Rectal smooth muscle tissue (tissue), 1 donor: ENCODE results near the gene C22orf31.
A peak's percentile ranks its signal among the peaks of the same experiment; 100 is the strongest.

Source experiments
- H3K27ac ChIP-seq: one replicate; pipeline ENCODE4 v1.7.0; 2013; ENCODE audit warnings: low read depth, low read length, inconsistent platforms
- H3K27me3 ChIP-seq: one replicate; pipeline ENCODE4 v1.7.0; 2013; ENCODE audit warnings: low read length; ENCODE audit not compliant: control insufficient read depth, insufficient read depth
- H3K36me3 ChIP-seq: one replicate; pipeline ENCODE4 v1.7.0; 2013; ENCODE audit warnings: low read length; ENCODE audit not compliant: control insufficient read depth, insufficient read depth
- H3K4me1 ChIP-seq: one replicate; pipeline ENCODE4 v1.7.0; 2013; ENCODE audit warnings: low read length; ENCODE audit not compliant: control insufficient read depth, insufficient read depth
- H3K4me3 ChIP-seq: one replicate; pipeline ENCODE4 v1.7.0; 2013; ENCODE audit warnings: low read length
- H3K9ac ChIP-seq: one replicate; pipeline ENCODE4 v1.7.0; 2013; ENCODE audit warnings: low read length

Gene C22orf31

GRCh38 chr22:29079218-29079901 lies 17.7 kb upstream of the C22orf31 start:
- H3K4me1 ChIP-seq: no peaks in the 10 kb centered on the region

GRCh38 chr22:29078869-29079207 lies 17.2 kb upstream of the C22orf31 start:
- Histone ChIP-seq H3K4me1 (no peaks in the 10 kb centered on the region), H3K36me3 (no peaks in the 10 kb centered on the region), H3K27me3 (no peaks in the 10 kb centered on the region), H3K9ac (no peak overlapping the region), H3K4me3 (no peak overlapping the region), H3K27ac (no peak overlapping the region)

More at GRCh38 chr22:29079218-29079901, 17.7 kb upstream of the C22orf31 start:
- H3K27me3 ChIP-seq: no peaks in the 10 kb centered on the region
- H3K36me3 ChIP-seq: no peaks in the 10 kb centered on the region
- no peak overlapping the region for H3K4me3 ChIP-seq
- H3K27ac ChIP-seq: no peak overlapping the region
- H3K9ac ChIP-seq: no peak overlapping the region

- Histone ChIP-seq H3K36me3 (no peaks in the 10 kb centered on the region), H3K4me3 (no peak overlapping the region), H3K9ac (no peak overlapping the region), H3K4me1 (no peaks in the 10 kb centered on the region), H3K27ac (no peak overlapping the region), H3K27me3 (no peaks in the 10 kb centered on the region)
Measured at GRCh38 chr22:29078036-29078868, 16.6 kb upstream of the C22orf31 start.

DNA sequence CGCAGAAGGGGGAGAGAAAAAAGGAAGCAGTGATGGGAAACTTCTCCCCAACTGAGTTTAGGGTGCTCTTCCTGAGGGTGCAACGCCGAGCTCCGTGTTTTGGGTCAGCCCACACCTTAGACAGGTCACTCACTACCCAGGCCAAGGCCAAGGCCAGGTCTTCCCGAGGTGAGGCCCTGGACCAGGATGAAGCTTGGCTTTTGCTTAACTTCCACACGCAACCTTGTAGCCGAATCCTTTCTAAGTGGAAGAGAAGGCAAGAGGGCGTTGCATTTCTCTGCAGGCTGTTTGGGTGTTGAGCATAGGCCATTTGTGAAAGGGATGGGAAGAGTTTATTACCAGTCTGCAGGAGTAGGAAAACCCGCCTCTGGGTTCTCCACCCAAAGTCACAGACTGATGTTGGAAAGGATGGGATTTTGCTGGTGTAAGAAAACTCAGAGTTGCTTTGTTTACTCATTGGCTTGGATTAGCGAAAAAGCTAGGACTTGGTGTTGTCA lies 12.7 kb upstream of the C22orf31 start:
- H3K27ac ChIP-seq: no peak overlapping the region
- H3K4me3 ChIP-seq: peak overlapping the region; percentile 70
- no peaks in the 10 kb centered on the region for H3K36me3 ChIP-seq
- peaks cover 2% of the 10 kb centered on the region for H3K4me1 ChIP-seq
- no peaks in the 10 kb centered on the region for H3K27me3 ChIP-seq
- H3K9ac ChIP-seq: no peak overlapping the region

- Histone ChIP-seq H3K36me3 (no peaks in the 10 kb centered on the region), H3K9ac (no peak overlapping the region), H3K4me3 (peak overlapping the region; percentile 70), H3K27ac (no peak overlapping the region), H3K27me3 (no peaks in the 10 kb centered on the region), H3K4me1 (peaks cover 2% of the 10 kb centered on the region)
Measured at GRCh38 chr22:29073618-29074275, 12.1 kb upstream of the C22orf31 start.

GRCh38 chr22:29072979-29073617 lies 11.5 kb upstream of the C22orf31 start, which contains the start of gene KREMEN1:
TSS of gene KREMEN1 (plus strand) at chr22:29073035. CDS start at chr22:29073131, 96 bp downstream.
- Histone ChIP-seq H3K27ac (no peak within 1 kb of the TSS), H3K4me3 (peak within 1 kb of the TSS; percentile 70)

DNA sequence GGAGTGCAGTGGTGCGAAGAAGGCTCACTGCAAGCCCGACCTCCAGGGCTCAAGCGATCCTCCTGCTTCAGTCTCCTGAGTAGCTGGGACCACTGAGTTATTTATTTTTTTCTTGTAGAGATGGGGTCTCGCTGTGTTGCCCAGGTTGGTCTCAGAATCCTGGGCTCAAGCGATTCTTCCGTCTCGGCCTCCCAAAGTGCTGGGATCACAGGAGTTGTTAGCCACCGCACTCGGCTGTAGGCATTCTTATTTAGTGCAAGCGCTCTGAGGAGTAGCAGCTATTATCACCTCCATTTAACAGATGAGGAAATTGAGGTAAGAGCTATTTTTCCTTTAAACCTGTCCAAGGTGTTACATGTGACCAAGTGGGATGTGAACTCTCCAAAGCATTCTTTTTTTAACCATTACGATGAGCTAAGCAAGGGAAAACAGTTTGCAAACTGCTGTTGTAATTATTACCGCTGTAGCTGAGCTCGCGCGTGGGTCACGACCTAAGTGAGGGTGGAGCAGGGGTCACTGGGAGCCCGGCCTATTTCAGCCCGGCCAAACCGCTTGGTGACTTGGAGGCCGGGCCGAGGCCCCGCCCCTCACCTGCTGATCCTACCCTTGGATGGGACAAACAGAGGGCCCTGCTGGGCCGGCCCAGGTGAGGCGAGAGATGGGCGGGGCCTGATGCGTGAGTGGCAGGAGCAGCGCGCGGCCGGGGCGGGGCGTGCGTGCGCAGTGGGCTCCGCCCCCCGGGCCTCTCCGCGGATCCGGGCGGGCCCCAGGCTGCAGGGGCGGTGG lies 10.8 kb upstream of the C22orf31 start:
- Histone ChIP-seq H3K4me3 (peak overlapping the region; percentile 62), H3K9ac (no peak overlapping the region), H3K36me3 (no peaks in the 10 kb centered on the region), H3K4me1 (peaks cover 2% of the 10 kb centered on the region), H3K27me3 (no peaks in the 10 kb centered on the region), H3K27ac (no peak overlapping the region)

More at GRCh38 chr22:29072979-29073617, 11.5 kb upstream of the C22orf31 start, which contains the start of gene KREMEN1:
- no peaks in the 10 kb centered on the region for H3K36me3 ChIP-seq
- peaks cover 2% of the 10 kb centered on the region for H3K4me1 ChIP-seq
- H3K9ac ChIP-seq: no peak within 1 kb of the TSS
- H3K27me3 ChIP-seq: no peaks in the 10 kb centered on the region

DNA sequence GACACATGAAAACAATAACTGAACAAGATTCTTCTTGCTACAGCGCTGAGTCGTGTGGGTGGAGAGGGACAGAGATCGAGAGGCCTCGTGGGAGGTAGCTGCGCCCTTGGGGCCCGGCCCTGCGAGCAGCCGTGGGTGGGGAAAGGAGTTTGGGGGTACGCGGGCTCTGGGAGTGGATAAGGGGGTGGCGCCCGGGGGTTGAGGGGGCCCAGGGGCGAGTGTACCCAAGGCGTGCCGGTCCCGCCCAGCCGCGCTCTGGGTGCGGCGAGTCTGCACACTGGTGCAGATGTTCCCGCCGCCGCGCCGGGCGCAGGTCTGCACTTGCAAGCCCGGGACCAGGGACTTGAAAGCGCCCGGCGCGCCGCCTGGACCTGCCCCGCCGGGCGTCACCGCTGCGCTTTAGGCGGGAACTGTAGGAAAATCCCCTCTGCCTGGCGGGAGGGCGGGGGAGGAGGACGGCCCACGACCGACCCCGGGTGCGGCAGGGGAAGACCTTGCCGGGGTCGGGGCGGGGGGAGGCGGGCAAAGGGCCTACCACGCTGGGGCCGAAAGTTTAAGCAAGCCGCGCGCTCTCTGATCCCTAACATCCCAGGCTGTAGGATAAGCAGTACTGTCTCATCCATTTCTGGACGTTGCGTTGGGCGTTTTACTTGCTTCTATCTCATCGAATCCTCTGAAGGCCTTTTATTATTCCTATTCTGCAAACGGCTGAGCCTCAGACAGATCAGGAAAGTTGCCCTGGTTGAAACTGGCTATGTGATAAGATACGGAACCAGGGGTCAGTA lies 9.8 kb upstream of the C22orf31 start:
- Histone ChIP-seq H3K27me3 (no peaks in the 10 kb centered on the region), H3K9ac (no peak overlapping the region), H3K36me3 (no peaks in the 10 kb centered on the region), H3K27ac (no peak overlapping the region), H3K4me1 (peaks cover 2% of the 10 kb centered on the region), H3K4me3 (peak overlapping the region; percentile 58)

GRCh38 chr22:29070490-29070889 lies 8.9 kb upstream of the C22orf31 start:
- Histone ChIP-seq H3K9ac (no peak overlapping the region), H3K4me3 (no peak overlapping the region), H3K4me1 (peaks cover 2% of the 10 kb centered on the region), H3K36me3 (no peaks in the 10 kb centered on the region), H3K27me3 (no peaks in the 10 kb centered on the region), H3K27ac (no peak overlapping the region)

GRCh38 chr22:29069463-29069862 lies 7.8 kb upstream of the C22orf31 start:
- Histone ChIP-seq H3K27ac (no peak overlapping the region), H3K9ac (no peak overlapping the region), H3K27me3 (no peaks in the 10 kb centered on the region), H3K4me1 (peaks cover 2% of the 10 kb centered on the region), H3K36me3 (no peaks in the 10 kb centered on the region), H3K4me3 (no peak overlapping the region)
